ENCODE results near the gene LGALS4. TPM values are rescaled to one million over a fixed set of nuclear protein-coding genes. Genes with fewer than 3 reads are reported as not detected.
A peak's percentile ranks its signal among the peaks of the same experiment; 100 is the strongest.

Gene LGALS4
- total RNA-seq, 2 donors from 2014 or later = 3.5 TPM; not detected in 1

GRCh38 chr19:38838986-38839761, 26.4 kb upstream of the LGALS4 start:
- no peak for TF ChIP-seq CTCF (IDR thresholded peaks at IDR 0.05)
- ATAC-seq (ENCODE audit: insufficient number of reproducible peaks, low FRiP score, low read depth) = no peak
- H3K4me1 ChIP-seq (ENCODE audit: control insufficient read depth in 1 of 2, low read depth in 2 of 2) = peaks cover 3 to 33% of the 10 kb centered on the region in 2 donors
- no peak for DNase-seq (ENCODE audit: low spot score)
- H3K27me3 ChIP-seq (replicated peaks; ENCODE audit: insufficient read depth) = no peaks in the 10 kb centered on the region
- H3K36me3 ChIP-seq = peaks cover 73% of the 10 kb centered on the region
- no peak overlapping the region for H3K4me3 ChIP-seq
- H3K9me3 ChIP-seq = no peaks in the 10 kb centered on the region
- H3K27ac ChIP-seq = peak overlapping the region in 1 of 2 donors; percentile 12

GRCh38 chr19:38838208-38838985, 25.7 kb upstream of the LGALS4 start:
- no peak for TF ChIP-seq CTCF (IDR thresholded peaks at IDR 0.05)
- H3K27ac ChIP-seq = peak overlapping the region in 1 of 2 donors; percentile 12

GRCh38 chr19:38837656-38838121, 24.9 kb upstream of the LGALS4 start:
- no peak for TF ChIP-seq CTCF (IDR thresholded peaks at IDR 0.05)
- Histone ChIP-seq H3K36me3 (peaks cover 58% of the 10 kb centered on the region), H3K27ac (no peak overlapping the region), H3K4me1 (ENCODE audit: control insufficient read depth in 1 of 2, low read depth in 2 of 2) (peaks cover 3 to 35% of the 10 kb centered on the region in 2 donors), H3K9me3 (no peaks in the 10 kb centered on the region), H3K4me3 (no peak overlapping the region), H3K27me3 (replicated peaks; ENCODE audit: insufficient read depth) (no peaks in the 10 kb centered on the region)
- ATAC-seq (ENCODE audit: insufficient number of reproducible peaks, low FRiP score, low read depth) (no peak), DNase-seq (ENCODE audit: low spot score) (no peak)

More at GRCh38 chr19:38838208-38838985, 25.7 kb upstream of the LGALS4 start:
- peaks cover 65% of the 10 kb centered on the region for H3K36me3 ChIP-seq
- no peak for ATAC-seq (ENCODE audit: insufficient number of reproducible peaks, low FRiP score, low read depth)
- DNase-seq (ENCODE audit: low spot score) = no peak
- no peaks in the 10 kb centered on the region for H3K9me3 ChIP-seq
- no peak overlapping the region for H3K4me3 ChIP-seq
- H3K27me3 ChIP-seq (replicated peaks; ENCODE audit: insufficient read depth) = no peaks in the 10 kb centered on the region
- peaks cover 3 to 33% of the 10 kb centered on the region in 2 donors for H3K4me1 ChIP-seq (ENCODE audit: control insufficient read depth in 1 of 2, low read depth in 2 of 2)

GRCh38 chr19:38836983-38837626, 24.4 kb upstream of the LGALS4 start:
- no peak for TF ChIP-seq CTCF (IDR thresholded peaks at IDR 0.05)
- no peak for ATAC-seq (ENCODE audit: insufficient number of reproducible peaks, low FRiP score, low read depth)
- no peak overlapping the region for H3K4me3 ChIP-seq
- peaks cover 52% of the 10 kb centered on the region for H3K36me3 ChIP-seq
- H3K27me3 ChIP-seq (replicated peaks; ENCODE audit: insufficient read depth) = no peaks in the 10 kb centered on the region
- no peaks in the 10 kb centered on the region for H3K9me3 ChIP-seq
- no peak for DNase-seq (ENCODE audit: low spot score)
- peak overlapping the region in 1 of 2 donors; percentile 18 for H3K27ac ChIP-seq
- H3K4me1 ChIP-seq (ENCODE audit: control insufficient read depth in 1 of 2, low read depth in 2 of 2) = peaks cover 3 to 41% of the 10 kb centered on the region in 2 donors

All from thoracic aorta (tissue), 2 donors.